AG04450 (cell line): ENCODE results near the gene PPP2R5C. TPM values are rescaled to one million over a fixed set of nuclear protein-coding genes. Genes with fewer than 3 reads are reported as not detected.

Experiments
- CTCF ChIA-PET: fragments of 300-600, 350-600 bp; formaldehyde crosslinking; extraction: SDS; loops from one replicate; lab custom pipeline; 2022; ENCODE audit warnings: antibody characterized with exemption, inconsistent platforms; lab: Charles Lee
- POLR2A ChIA-PET: fragments of 350-600 bp; formaldehyde crosslinking; extraction: SDS; loops from one replicate; lab custom pipeline; 2021; ENCODE audit warnings: antibody characterized with exemption, inconsistent platforms; lab: Yijun Ruan, JAX
- DNase-seq: peaks from one replicate; pipeline ENCODE4 v3.0.0-alpha.2; 2011; ENCODE audit warnings: low read depth, low spot score
- H3K27ac ChIP-seq: one replicate; pipeline ENCODE4 v1.5.1; 2012; ENCODE audit warnings: low read depth, low read length, control low read depth
- H3K27me3 ChIP-seq: one replicate; pipeline ENCODE4 v1.6.0; 2012; ENCODE audit warnings: low read length; ENCODE audit not compliant: control insufficient read depth, insufficient read depth
- H3K4me3 ChIP-seq: 2 replicates; pipeline ENCODE4 v1.5.1; 2011; ENCODE audit warnings: mild to moderate bottlenecking, low read depth, low read length, control low read depth
- H3K9me3 ChIP-seq: 2 replicates; pipeline ENCODE4 v1.5.1; 2012; ENCODE audit warnings: low read length; ENCODE audit not compliant: control insufficient read depth, insufficient read depth
- CTCF ChIP-seq: IDR thresholded peaks from 2 replicates; pipeline ENCODE4 v1.5.1; 2011; ENCODE audit warnings: low read depth, low read length, control low read depth, inconsistent platforms
- polyA plus RNA-seq: library from polyadenylated mRNA; depleted of rRNA; stranded (reverse); fragments of >200 nt; gene quantifications from 2 replicates; pipeline ENCODE4 v1.2.3, GENCODE V29; 2011

The PPP2R5C gene
- polyA plus RNA-seq, 1 experiment: 140 TPM

- TF ChIP-seq CTCF: no peak
- DNase-seq: no peak
- H3K9me3 ChIP-seq: no peaks in the 10 kb centered on the region; the same call in none of the 2 replicates
- peaks cover 18% of the 10 kb centered on the region for H3K27me3 ChIP-seq
- POLR2A ChIA-PET: no interaction called here
- no peak overlapping the region for H3K4me3 ChIP-seq
- no peak overlapping the region for H3K27ac ChIP-seq
- CTCF ChIA-PET: interaction anchor here (1.9 kb wide), 1 partner anchor 13 kb away, joined by 5 read pairs; no protein-coding TSS in a partner anchor
Observed at GRCh38 chr14:101757064-101757838, 4.3 kb upstream of the PPP2R5C start.

DNA sequence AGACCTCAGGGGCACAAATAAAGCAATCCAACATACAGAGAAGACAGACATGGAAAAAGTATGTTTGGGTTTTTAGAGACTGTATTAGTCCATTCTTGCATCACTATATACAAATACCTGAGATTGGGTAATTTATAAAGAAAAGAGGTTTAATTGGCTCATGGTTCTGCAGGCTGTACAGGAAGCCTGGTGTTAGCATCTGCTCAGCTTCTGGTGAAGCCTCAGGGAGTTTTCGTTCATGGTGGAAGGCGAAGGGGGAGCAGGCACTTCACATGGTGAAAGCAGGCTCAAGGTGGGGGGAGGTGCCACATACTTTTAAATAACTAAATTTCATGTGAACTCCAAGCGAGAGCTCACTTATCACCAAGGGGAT is 3.7 kb upstream of the PPP2R5C start:
- Histone ChIP-seq H3K4me3 (no peak overlapping the region), H3K27ac (no peak overlapping the region), H3K27me3 (peaks cover 18% of the 10 kb centered on the region), H3K9me3 (no peaks in the 10 kb centered on the region; the same call in none of the 2 replicates)
- ChIA-PET POLR2A (interaction anchor here (0.6 kb wide), 1 partner anchor 1102 kb away, joined by 5 read pairs; no protein-coding TSS in a partner anchor), CTCF (interaction anchor here (1.9 kb wide), 1 partner anchor 13 kb away, joined by 5 read pairs; no protein-coding TSS in a partner anchor)
- no peak for DNase-seq
- no peak for TF ChIP-seq CTCF

DNA sequence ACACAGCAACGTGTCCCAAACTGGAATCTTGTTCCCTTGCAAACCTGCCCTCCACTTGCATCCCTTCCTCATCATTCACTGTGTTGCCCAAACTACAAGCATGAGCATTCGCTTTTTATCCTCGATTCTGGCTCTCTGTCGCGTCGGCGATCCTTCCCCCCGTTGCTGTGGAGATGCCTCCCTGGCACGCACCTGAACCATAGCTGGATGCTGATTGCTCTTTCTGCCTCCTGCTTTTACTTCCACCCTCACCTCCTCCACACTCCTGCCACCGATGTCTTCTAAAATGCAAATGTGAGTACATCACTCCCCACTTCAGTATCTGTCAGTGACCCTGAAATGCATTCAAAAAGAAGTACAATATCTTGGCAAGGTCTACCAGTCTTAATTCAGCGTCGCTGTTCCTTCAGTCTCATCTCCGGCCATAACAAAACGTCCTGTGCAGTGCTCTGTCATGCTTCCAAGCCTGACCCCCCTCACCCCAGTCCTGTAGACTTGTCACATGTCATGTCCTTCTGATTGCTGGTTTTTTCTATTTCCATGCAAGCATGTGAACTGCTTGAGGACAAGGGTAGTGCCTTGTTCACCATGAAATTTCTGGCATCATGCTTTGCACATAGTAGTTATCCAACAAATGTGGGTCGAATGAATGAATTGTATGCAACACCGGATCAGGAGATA is 2.5 kb upstream of the PPP2R5C start:
- ChIA-PET CTCF (interaction anchor here (1.0 to 1.2 kb wide), 2 partner anchors 12 to 52 kb away, joined by 3 read pairs; no protein-coding TSS in a partner anchor), POLR2A (no interaction called here)
- no peak for TF ChIP-seq CTCF
- Histone ChIP-seq H3K9me3 (no peaks in the 10 kb centered on the region; the same call in none of the 2 replicates), H3K27me3 (peaks cover 18% of the 10 kb centered on the region), H3K4me3 (no peak overlapping the region), H3K27ac (no peak overlapping the region)
- no peak for DNase-seq

- no peaks in the 10 kb centered on the region; the same call in none of the 2 replicates for H3K9me3 ChIP-seq
- POLR2A ChIA-PET: interaction anchor here (0.7 to 1.0 kb wide), 4 partner anchors 49 to 270 kb away, joined by 3 to 5 read pairs (median 3); no protein-coding TSS in a partner anchor
- peak overlapping the region; percentile 97 for H3K4me3 ChIP-seq
- peaks cover 14% of the 10 kb centered on the region for H3K27me3 ChIP-seq
- CTCF ChIA-PET: interaction anchor here (0.5 to 1.2 kb wide), 5 partner anchors 11 to 555 kb away, joined by 3 to 13 read pairs (median 3); no protein-coding TSS in a partner anchor
- DNase-seq: peak; percentile 99
- no peak for TF ChIP-seq CTCF
- peak overlapping the region; percentile 61 for H3K27ac ChIP-seq
Observed at GRCh38 chr14:101760138-101761011, 1.1 kb upstream of the PPP2R5C start.
